KOPT-K1 (cell line): ENCODE results near the gene BEST2.

Experiments
- H3K27ac ChIP-seq: fragments of 200-600 bp; sonication (generic); 2 replicates; pipeline ENCODE4 v1.5.1; 2016; ENCODE audit warnings: antibody characterized with exemption, mild to moderate bottlenecking, low read depth, low read length; ENCODE audit not compliant: poor library complexity, severe bottlenecking
- H3K36me3 ChIP-seq: fragments of 200-600 bp; sonication (generic); 2 replicates; pipeline ENCODE4 v1.5.1; 2017; ENCODE audit warnings: antibody characterized with exemption, mild to moderate bottlenecking, low read length, moderate library complexity; ENCODE audit not compliant: insufficient read depth
- H3K9me3 ChIP-seq: fragments of 200-600 bp; sonication (generic); 2 replicates; pipeline ENCODE4 v1.5.1; 2017; ENCODE audit warnings: antibody characterized with exemption, low read length, mild to moderate bottlenecking; ENCODE audit not compliant: insufficient read depth, poor library complexity, severe bottlenecking

The BEST2 gene

DNA sequence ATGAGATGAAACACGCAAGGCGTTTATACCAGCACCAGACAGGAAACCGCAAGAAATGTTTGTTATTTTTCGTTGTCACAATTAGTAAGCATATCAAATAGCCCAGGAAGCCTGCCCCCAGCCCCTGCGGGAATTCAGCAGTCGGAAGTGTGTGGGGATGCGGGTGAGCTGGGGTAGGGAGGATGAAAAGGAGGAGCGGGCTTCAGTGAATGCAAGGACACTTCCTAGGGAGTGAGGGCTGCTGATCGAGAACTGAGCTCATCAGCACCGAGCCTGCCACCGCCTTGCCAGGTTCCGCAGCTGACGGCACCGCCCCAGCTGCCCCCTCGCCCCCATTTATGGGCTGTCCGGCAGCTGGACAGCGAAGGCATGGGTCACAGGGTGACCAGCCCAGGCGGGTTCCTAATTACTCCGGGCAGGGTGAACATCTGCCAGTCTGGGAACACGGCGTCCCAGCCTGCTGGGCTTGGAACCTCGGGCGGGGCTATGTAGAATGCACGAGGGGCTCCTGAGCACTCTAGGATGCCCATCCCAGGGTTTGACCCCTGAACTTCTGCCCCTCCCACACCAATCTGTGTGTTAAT is 1.6 kb upstream of the BEST2 start:
- Histone ChIP-seq H3K36me3 (peaks cover 31% of the 10 kb centered on the region), H3K27ac (no peak overlapping the region)

DNA sequence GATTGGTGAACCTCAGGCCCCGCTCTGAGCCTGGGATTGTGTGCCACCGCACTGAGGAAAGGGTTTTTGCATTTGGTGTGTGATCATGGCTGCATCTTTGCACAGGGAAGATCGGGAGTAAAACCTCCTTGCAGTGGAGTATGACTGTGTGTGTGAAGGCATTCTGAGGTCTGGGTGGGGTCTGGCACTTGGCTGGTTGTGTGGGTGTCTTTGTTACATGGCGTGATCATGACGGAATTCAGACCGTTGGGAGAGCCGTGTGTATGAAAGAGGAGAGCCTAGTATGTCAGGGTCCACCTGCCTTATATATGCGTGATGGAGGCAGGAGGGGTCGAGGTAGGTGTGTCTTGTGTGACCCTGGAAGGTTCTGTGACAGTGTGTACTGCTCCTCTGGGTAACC is 740 bp upstream of the BEST2 start:
- no peaks in the 10 kb centered on the region for H3K9me3 ChIP-seq
- H3K27ac ChIP-seq = no peak overlapping the region
- peaks cover 22% of the 10 kb centered on the region for H3K36me3 ChIP-seq

More for the DNA sequence above, 1.6 kb upstream of the BEST2 start:
- no peaks in the 10 kb centered on the region for H3K9me3 ChIP-seq

DNA sequence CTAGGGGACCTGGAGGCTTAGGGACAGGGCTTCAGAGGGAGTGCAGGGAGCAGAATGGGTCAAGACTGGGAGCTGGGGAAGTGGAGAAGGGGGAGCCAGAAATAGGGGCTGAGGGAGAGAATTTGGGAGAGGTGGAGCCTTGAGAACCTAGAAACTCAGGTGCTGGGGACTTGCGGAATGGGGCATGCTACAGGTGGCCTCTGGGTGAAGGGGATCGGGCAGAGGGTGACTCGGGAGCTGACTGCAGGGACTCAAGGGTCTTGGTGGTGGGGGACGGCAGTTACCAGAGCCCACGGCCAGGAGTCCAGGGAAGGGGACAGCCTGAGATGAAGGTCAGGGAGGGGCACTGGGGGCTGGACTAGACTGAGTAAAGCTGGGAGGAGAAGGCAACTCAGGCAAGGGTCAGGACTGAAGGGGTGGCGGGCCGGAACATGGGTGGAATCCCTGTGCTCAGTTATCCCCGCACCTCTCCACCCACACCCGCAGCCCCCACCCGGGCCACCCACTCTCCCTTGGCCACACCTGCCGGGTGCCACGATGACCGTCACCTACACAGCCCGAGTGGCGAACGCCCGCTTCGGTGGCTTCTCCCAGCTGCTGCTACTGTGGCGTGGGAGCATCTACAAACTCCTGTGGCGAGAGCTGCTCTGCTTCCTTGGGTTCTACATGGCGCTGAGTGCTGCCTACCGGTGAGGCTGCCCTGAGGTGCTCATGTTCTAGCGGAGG is 628 bp downstream of the BEST2 start:
- H3K27ac ChIP-seq = no peak overlapping the region
- H3K36me3 ChIP-seq = peaks cover 11% of the 10 kb centered on the region

DNA sequence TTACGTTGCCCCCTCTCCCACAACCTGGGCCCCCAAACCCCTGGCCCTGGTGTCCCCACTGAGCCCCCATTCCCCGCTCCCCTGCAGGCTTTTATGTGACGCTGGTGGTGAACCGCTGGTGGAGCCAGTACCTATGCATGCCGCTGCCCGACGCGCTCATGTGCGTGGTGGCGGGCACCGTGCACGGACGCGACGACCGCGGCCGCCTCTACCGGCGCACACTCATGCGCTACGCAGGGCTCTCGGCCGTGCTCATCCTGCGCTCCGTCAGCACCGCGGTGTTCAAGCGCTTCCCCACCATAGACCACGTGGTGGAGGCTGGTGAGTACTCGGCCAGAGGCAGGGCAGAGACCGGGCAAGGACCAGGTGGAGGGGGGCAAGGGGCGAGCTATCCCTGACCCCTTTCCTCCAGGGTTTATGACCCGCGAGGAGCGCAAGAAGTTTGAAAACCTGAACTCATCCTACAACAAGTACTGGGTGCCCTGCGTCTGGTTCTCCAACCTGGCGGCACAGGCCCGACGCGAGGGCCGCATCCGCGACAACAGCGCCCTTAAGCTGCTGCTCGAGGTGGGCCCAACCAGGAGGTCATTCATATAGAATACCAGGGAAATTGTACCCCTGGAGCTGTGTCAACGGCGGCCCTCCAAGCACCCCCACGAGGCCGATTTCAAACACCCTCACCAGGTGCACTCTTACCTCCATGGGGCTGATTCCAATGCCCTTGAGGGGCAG is 3.0 kb downstream of the BEST2 start:
- Histone ChIP-seq H3K27ac (no peak overlapping the region), H3K9me3 (no peaks in the 10 kb centered on the region), H3K36me3 (no peaks in the 10 kb centered on the region)

More for the DNA sequence above, 628 bp downstream of the BEST2 start:
- no peaks in the 10 kb centered on the region for H3K9me3 ChIP-seq

DNA sequence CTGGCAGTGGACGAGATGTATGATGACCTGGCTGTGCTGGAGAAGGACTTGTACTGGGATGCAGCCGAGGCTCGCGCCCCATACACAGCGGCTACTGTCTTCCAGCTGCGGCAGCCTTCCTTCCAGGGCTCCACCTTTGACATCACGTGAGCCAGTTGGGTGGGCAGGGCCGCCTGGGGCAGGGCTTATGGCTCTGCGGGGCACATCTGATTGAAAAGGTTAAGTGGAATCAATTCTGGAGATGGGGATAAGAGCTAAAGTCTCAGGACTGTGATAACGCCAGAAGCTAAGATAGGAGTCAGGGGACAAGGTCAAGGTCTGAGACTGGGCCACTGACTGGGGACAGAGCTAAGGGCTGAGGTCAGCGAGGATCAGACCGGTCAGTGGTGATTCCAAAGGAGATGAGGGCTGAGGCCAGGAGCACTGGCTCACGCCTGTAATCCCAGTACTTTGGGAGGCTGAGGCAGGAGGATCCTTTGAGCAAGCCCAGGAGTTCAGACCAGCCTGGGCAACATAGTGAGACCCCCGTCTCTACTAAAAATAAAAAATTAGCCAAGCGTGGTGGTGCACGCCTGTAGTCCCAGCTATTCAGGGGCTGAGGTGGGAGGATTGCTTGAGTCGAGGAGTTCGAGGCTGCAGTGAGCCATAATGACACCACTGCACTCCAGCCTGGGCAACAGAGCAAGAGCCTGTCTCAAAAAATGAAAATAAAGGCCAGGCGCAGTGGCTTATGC is 4.7 kb downstream of the BEST2 start:
- Histone ChIP-seq H3K27ac (no peak overlapping the region), H3K36me3 (no peaks in the 10 kb centered on the region), H3K9me3 (no peaks in the 10 kb centered on the region)

DNA sequence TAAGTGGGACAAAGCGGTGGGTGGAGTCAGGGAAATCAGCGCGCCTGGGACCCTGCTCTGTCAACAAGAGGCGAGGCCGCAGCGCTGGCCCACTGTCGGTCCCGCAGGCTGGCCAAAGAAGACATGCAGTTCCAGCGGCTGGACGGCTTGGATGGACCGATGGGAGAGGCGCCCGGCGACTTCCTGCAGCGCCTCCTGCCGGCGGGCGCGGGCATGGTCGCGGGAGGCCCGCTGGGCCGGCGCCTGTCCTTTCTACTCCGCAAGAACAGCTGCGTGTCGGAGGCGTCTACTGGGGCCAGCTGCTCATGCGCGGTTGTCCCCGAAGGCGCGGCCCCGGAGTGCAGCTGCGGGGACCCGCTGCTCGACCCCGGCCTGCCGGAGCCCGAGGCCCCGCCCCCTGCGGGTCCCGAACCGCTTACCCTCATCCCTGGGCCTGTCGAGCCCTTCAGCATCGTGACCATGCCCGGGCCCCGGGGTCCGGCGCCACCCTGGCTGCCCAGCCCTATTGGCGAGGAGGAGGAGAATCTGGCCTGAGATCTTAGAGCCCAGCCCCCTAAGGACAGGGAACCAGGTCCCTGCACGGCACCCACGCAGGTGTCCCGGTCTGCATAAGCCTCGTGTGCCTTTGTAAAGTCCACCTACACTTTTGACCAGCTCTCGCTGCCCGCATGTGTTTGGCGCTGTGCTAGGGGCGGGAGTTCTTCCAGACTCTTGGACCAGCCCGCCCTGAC is 6.1 kb downstream of the BEST2 start:
- no peak overlapping the region for H3K27ac ChIP-seq
- no peaks in the 10 kb centered on the region for H3K9me3 ChIP-seq
- H3K36me3 ChIP-seq = no peaks in the 10 kb centered on the region

DNA sequence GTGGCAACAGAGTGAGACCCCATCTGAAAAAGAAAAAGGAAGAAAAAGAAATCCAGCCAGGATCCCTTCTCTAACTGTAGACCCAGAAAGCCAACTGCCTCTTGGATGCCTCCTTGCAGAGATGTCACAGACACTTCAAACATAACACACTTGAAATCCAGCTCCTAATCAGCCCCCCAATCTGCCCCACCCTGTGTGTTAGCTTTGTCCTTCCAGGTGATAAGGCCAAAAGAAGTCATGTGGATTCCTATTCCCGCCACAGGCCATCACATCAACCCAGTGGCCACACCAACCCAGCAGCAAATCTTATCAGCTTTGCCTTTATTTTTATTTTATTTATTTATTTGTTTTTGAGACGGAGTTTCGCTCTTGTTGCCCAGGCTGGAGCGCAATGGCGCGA is 8.1 kb downstream of the BEST2 start:
- Histone ChIP-seq H3K36me3 (no peaks in the 10 kb centered on the region), H3K9me3 (no peaks in the 10 kb centered on the region), H3K27ac (no peak overlapping the region)

DNA sequence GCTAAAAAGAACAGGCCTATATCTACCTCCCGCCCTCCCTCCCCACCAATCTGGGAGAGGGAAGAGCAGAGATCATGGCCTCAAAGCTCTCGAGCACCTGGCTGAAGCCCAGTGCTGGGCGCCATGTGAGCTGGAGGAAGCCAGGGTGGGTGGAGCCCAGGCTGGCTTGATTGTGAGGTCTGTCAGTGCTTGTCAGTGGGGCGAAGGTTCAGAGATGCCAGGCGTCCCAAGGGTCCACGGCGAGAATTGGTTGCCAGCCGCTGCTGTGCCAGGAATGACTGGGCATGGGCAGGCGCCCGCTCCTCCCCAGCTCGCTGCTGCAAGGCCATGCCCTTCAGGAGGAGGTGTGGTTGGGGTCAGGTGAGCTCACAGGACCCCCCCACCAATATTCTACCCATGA is 11.5 kb downstream of the BEST2 start:
- no peaks in the 10 kb centered on the region for H3K9me3 ChIP-seq
- H3K36me3 ChIP-seq = no peaks in the 10 kb centered on the region
- H3K27ac ChIP-seq = no peak overlapping the region

DNA sequence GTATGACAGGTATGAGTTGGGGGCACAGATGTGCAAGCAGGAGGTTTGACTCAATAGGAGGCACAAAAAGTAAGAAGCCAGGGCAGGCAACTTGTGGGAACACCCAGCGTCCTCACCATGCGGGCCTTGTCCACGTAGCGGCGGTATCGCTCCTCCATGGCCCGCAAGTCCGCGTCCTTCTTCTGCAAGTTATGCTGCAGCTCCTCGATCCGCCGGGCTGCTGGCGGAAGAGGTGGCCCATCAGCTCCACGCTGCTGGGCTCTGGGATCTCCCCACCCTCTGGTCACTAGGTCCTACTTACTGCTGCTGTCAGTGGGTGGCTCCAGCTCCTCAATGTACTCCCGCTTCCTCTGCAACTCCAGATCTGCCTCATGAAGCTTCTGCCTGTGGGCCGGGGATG is 13.1 kb downstream of the BEST2 start:
- no peaks in the 10 kb centered on the region for H3K36me3 ChIP-seq
- H3K9me3 ChIP-seq = no peaks in the 10 kb centered on the region
- H3K27ac ChIP-seq = no peak overlapping the region

DNA sequence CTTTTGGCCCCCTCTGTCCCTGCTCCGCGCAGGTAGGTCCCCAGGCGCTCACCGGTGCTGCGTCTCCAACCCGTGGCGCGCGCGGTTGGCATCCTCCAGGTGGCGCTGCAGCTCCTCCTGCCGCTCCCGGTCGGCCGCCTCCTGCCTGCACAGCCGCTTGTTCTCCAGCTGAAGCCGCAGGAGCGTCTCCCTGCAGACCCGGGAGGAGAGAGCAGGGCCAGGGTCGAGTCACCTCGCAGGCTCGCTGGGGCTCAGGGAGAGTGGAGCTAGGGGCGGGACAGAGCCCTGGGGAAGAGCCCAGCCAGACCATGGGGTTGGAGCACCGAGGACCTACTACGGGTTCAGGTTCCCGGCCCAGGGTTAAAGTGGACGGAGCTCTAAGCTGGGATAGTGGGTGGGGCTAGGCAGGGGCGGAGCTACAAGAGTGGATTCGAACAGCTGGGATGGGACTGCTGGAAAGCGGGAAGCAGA is 14.5 kb downstream of the BEST2 start:
- Histone ChIP-seq H3K9me3 (no peaks in the 10 kb centered on the region), H3K27ac (no peak overlapping the region), H3K36me3 (no peaks in the 10 kb centered on the region)

DNA sequence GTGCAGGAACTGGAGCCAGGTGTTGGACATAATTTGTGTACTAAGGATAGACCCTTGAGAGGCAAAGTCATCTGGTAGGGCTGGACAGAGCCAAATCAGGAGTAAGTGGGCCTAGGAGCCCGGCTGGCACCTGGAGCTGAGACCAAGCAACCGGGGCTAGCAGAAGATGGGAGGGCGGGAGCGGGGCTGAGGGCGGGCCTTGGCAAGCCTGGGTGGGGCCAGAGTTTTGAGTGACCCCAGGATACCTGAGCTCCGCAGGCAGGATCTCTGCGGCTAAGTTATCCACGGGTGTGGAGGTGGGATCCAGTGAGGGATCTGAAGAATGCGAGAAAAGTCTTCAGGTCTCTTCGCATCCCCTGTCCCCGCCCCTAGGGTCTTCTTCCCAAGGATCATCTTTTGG is 15.6 kb downstream of the BEST2 start:
- Histone ChIP-seq H3K36me3 (no peaks in the 10 kb centered on the region), H3K9me3 (no peaks in the 10 kb centered on the region), H3K27ac (no peak overlapping the region)

DNA sequence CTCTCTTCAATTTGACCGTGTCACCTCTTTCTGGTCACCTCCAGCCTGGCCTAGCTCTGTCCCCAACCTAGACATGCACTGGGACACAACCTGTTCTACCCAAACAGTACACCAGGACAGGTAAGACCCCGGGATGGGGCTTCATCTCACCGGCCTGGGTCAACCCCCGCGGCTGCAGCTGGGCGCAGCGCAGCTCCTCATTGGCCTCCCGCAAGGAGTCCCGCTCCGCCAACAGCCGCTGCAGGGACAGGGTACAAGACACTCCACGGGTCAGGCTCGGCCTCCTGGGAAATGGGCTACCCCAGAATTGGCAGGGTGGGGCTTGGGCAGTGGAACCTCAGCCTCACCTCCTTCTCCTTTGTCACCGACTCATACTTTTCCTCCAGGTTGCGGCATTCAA is 16.1 kb downstream of the BEST2 start:
- Histone ChIP-seq H3K9me3 (no peaks in the 10 kb centered on the region), H3K36me3 (no peaks in the 10 kb centered on the region), H3K27ac (no peak overlapping the region)

DNA sequence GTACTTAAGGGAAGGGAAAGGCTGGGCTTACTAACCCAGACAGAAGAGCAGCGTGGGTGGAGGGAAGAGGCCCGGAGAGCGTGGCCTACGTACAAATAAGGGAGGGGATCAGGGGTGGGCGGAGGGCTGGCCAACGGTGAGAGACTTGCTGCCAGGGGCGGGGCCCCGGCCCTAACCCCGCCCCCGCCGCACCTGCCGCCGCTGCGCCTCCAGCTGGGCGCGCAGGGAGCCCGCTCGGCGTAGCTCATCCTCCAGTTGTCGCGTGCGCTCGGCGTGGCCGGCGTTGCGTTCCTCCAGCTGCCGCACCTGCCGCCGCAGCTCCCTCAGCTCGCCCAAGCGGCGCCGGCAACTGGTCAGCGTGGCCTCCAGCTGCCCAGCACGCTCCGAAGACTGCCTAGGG is 18.1 kb downstream of the BEST2 start:
- H3K9me3 ChIP-seq = no peaks in the 10 kb centered on the region
- H3K36me3 ChIP-seq = no peaks in the 10 kb centered on the region
- no peak overlapping the region for H3K27ac ChIP-seq

DNA sequence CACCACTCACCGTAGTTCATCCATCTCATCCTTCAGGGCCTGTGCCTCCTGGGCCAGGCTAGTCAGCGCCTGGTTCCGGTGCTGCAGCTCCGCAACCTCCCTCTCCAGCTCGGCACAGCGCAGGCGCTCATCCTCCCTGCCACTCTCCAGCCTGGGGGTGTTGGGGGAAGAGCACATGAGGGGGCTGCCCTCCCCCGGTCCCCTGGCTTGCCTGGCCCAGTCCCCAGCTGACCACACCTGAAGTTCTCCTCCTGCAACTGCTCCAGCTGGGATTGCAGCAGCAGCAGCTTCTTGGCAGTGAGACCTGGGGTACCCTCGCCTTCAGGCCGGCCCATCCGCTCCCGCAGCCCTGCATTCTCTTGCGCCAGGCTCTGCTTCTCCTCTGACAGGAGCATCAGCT is 19.3 kb downstream of the BEST2 start:
- H3K27ac ChIP-seq = no peak overlapping the region
- H3K9me3 ChIP-seq = no peaks in the 10 kb centered on the region
- H3K36me3 ChIP-seq = no peaks in the 10 kb centered on the region
